Measurements from ENCODE around the gene UPF3B.
"Not testable (repeated sequence)": the region's sequence is repeated elsewhere in the genome, so short reads cannot be mapped to it uniquely, and the experiment has no call there.

Gene UPF3B

GRCh38 chrX:119821703-119822102 is 31.1 kb downstream of the UPF3B start:
- not testable (repeated sequence) for DNase-seq

GRCh38 chrX:119817130-119817690 is 35.6 kb downstream of the UPF3B start:
- no peak for DNase-seq

DNA sequence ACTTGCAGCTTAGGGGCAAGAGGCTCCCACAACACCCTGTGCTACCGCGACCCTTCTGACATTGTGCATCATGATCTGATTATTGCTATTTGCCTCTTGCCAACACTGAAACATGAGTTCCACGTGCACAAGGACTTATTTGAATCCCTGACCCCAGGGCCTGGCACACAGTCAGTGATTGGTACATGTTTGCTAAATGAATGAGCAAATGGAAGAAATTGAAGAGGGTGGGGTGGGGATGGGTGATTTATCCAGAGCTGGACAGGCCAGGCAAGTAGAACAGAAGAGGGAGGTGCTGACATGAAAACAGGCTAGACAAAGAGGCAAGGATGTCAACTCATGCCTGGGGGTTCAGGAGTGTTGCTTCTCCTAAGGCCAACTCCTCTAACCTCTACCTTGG is 36.5 kb downstream of the UPF3B start:
- no peak for DNase-seq

GRCh38 chrX:119809185-119809666 is 43.5 kb downstream of the UPF3B start:
- DNase-seq, result no peak

DNA sequence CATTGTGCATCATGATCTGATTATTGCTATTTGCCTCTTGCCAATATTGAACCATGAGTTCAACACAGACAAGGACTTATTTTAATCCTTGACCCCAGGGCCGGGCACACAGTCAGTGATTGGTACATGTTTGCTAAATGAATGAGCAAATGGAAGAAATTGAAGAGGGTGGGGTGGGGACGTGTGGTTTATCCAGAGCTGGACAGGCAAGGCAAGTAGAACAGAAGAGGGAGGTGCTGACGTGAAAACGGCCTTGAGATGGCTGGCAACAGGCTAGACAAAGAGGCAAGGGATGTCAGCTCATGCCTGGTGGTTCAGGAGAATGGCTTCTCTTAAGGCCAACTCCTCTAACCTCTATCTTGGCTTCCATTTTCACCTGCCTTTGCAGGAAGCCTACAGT is 44.3 kb downstream of the UPF3B start:
- DNase-seq, result not testable (repeated sequence)

- DNase-seq, result no peak
These were observed 50.2 kb downstream of the UPF3B start for GRCh38 chrX:119802546-119802945.

DNA sequence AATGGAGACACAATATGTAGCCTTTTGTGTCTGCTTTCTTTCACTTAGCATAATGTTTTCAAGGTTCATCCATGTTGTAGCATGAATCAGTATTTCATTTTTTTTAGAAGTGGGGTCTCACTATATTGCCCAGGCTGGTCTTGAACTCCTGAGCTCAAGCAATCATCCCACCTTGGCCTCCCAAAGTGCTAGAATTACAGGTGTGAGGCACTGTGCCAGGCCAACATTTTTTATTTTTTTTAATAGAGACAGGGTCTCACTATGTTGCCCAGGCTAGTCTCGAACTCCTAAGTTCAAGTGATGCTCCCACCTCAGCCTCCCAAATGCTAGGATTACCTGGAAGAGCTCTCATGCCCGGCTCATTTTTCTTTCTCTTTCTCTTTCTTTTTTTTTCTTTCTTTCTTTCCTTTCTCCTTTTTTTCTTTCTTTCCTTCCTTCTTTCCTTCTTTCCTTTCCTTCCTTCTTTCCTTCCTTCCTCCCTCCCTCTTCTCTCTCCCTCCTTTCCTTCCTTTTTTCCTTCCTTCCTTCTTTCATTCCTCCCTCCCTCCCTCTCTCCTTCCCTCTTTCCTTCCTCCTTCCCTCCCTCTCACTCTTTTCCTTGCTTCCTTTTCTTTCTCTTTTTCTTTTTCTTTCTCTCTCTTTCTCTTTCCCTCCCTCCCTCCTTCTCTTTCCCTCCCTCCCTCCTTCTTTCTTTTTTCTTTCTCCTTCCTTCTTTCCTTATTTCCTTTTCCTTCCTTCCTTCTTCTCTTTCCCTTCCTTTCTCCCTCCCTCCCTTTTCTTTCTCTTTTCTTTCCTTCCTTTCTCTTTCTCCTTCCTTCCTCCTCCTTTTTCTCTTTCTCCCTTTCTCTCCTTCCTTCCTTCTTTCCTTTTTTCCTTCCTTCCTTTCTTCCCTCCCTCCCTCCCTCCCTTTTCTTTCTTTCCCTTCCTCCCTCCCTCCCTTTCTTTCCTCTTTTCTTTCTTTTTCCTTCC is 51.2 kb downstream of the UPF3B start:
- DNase-seq, result no peak

DNA sequence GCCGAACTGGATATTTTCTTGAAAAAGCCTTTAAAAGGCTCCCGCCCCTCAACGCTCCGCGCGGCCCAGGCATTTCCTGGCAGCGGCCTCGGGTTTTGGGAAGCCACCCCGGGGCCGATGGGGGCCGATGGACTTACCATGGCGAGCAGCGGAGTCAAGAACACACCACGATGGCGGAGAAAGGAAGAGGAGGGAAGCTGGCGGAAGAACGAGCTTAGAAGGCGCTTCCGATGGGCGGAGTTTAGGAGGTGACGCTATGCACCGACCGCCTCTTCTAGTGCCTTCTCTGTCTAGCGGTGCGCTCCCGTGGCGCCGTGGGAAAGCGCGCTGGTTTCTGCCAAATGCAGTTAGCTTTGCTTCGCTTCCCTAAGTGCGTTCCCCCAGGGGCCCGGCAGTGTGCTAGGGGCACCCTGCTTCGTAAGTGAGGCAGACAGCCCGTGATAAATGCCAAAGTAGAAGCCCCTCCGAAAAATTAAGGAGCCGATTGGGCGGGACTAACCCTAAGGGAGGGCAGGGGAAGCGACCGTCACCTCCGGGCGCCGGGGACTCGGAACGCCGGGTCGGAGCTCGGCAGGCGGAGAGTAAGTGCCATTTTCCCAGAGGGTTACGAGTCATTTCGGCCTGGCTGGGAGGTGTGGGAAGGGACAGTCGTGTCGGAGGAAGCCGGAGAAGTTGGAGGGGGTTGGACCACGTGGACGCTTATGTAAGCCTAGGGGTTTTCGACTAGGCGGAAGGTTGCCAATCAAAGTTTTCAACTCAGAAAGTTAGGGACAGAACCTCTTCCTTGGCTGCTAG is 61.1 kb downstream of the UPF3B start, which contains the start of gene RPL39:
Gene RPL39 (minus strand): TSS at position 194 of the 795 bp plus-strand sequence. CDS start 54 bp downstream, at position 140.
- DNase-seq, result peak; percentile 91

DNA sequence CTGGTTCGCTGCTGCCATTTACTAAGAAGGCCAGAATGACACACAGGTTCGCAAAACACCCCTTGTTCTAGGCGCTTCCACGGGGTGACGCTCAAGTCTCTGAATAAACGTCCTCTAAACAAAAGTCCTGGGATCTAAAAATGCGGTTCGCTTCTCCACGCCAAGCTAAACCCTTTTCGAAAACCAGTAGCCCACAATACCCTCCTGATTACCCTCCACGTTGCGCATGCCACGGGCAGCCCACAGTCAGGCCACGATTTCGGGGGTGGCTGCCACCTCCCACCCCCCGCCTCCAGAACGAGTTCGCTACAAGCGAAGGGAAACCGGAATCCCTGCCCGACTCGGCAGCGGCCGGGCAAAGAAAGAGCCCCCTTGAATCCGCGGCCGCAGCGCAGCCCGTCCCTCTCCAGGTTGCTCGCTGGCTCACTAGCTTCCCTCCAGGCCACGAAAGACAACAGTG is 61.8 kb downstream of the UPF3B start:
- DNase-seq, result peak; percentile 7

GRCh38 chrX:119784747-119785446 is 67.9 kb downstream of the UPF3B start:
- no peak for DNase-seq
